Stimulated activated CD8-positive, alpha-beta memory T cell treated with anti-CD3 and anti-CD28 coated beads, Interleukin-7, amount 100 ng/mL, for 24 hours (primary cell): ENCODE results near the gene MAP2K3.
"Not testable (repeated sequence)": the region's sequence is repeated elsewhere in the genome, so short reads cannot be mapped to it uniquely, and the experiment has no call there.

Source experiments
- DNase-seq: peaks from one replicate; pipeline ENCODE4 v3.0.0-alpha.2; 2020; ENCODE audit warnings: low read depth

The MAP2K3 gene

GRCh38 chr17:21327921-21328320 is 43.4 kb downstream of the MAP2K3 start:
- DNase-seq, result not testable (repeated sequence)

DNA sequence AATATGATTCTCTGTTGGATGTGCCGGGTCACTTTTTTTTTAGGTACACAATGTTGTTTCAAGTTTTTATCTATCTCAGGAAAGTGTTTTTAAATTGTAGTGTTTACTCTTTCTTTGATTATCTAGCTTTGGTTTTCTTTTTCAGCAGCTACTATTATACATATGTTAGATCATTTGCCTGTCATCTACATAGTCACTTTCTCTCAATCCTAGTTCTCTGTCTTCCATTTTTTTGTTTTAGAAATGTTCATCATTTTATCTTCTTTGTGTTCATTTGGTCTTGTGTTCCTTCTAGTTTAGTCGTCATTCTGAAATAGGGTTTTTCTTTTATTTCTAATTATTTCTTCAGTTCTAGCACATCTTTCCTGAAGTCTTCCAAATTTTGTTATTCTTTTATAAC is 44.3 kb downstream of the MAP2K3 start:
- DNase-seq, result not testable (repeated sequence)

GRCh38 chr17:21330436-21331160 is 46.1 kb downstream of the MAP2K3 start:
- DNase-seq, result no peak

- not testable (repeated sequence) for DNase-seq
Measured at GRCh38 chr17:21336541-21337294, 52.2 kb downstream of the MAP2K3 start.

- not testable (repeated sequence) for DNase-seq
Measured at GRCh38 chr17:21337981-21338625, 53.6 kb downstream of the MAP2K3 start.

- DNase-seq, result no peak
Measured at GRCh38 chr17:21339011-21339410, 54.5 kb downstream of the MAP2K3 start.

GRCh38 chr17:21339571-21339970 is 55.1 kb downstream of the MAP2K3 start:
- not testable (repeated sequence) for DNase-seq

- DNase-seq, result not testable (repeated sequence)
Measured at GRCh38 chr17:21340407-21340806, 55.9 kb downstream of the MAP2K3 start.

DNA sequence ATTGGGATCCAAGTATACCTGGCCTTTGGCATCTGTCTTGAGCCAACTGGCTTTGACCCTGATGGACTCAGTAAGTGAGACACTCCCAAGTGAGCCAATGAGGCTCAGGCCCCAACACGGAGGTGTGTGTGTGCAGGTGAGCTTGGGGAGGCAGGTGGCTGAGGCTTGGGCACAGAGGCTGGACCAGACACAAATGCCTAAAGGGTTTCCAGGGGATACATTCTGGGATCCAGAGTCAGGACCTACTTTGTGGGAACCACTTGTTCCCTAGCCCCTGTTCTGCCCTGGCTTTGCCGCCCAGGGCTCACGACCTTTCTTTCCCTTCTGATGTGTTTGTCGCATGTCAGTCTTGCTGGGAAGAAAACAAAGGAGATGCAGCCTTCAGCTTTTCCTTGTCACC is 56.8 kb downstream of the MAP2K3 start:
- not testable (repeated sequence) for DNase-seq

DNA sequence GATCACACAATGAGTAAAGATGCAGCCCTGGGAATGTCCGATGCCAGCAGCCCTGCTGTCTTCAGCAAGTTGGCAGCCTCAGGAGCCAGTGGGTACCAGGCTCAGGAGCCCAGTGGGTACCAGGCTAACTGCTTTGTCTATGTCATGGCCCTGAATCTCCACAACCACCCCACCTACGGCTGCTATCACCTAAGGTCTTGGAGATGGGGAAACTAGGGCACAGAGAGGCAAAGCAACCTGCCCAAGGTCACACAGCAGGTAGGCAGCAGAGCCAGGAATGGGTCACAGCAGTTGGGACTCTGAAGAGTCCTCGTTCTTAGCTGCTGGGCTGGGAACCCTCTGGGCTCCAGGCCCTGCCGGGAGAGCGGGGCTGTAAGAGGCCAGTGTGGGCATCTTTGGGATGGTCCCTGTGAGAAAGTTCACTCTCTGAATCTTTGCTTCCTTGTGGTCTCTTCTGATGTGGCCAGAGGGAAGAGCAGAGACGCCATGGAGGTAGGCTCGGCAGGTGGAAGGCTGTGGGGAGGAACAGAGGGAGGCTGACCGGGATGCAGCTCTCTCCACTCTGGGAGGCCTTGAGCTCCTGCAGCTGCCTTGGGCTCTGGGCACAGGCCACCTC is 57.5 kb downstream of the MAP2K3 start:
- DNase-seq, result not testable (repeated sequence)

DNA sequence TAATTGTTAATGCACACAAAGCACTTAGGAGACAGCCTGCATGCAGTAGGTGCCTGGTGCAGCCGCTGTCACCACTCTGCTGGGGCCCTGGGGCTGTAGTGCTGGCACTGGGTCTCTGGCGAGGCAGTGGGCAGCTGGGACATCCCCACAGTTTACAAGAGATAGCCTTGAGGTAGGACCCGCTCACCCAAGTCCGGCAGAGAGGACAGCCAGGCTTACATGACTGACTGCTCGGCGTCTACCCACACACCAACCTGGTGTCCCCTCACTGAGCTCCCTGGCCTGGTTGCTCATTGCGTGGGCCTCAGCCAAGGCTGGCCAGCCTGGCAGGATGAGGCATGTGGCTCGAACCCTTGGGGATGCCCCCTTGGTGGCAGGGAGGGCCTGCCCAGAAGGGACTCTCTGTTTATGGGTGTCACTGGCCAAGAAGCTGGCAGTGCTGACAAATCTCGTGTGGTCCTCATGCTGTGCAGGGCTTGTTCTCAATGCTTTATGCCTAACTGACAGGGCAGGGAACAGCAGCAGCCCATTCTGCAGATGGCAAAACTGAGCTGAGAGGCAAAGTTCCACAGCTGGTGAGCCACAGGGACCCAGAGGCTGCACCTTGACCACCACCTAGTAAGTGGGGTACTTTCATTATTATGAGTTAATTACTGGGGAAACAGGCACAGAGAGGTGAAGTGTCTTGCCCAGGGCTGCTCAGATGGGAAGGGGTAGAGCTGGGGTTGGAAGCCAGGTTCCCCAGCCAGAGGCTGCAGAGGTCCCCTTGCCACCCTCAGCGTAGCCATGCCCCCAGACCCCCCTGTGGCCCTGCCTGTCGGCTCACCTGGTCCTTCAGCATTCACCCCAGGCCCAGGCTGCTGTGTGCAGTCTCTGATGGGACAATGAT is 58.8 kb downstream of the MAP2K3 start:
- DNase-seq, result not testable (repeated sequence)

- not testable (repeated sequence) for DNase-seq
Measured at GRCh38 chr17:21344801-21345200, 60.3 kb downstream of the MAP2K3 start.

- DNase-seq, result no peak
Measured at GRCh38 chr17:21345236-21345635, 60.7 kb downstream of the MAP2K3 start.

- DNase-seq, result not testable (repeated sequence)
Measured at GRCh38 chr17:21346107-21346506, 61.6 kb downstream of the MAP2K3 start.

DNA sequence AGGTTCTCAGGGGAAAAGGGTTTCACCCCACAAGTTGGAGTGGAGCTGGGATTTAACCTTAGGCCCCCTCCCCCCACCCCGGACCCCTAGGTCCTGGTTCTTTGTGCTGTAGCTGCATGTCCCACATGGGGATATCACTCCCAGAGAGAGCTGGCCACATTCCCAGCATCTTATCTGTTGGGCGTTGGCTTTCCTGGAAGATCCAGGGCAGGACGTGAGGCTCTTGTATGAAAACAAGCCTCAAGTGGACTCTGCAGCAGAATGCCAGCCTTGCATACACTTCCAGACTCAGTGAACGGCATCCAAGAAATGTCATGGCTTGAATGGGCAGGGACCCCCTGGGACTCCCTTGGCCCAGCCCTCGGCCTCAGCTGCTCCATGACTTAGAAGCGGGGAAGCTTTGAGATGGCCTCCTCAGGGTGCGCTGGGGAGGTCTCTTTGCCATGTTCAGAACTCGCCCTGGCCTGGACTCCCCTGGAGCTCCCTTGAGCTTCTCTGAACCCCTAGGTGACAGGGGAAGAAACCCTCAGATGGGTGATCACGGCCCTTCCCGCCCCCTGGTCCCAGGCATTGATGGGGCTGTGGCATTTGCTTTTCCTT is 62.2 kb downstream of the MAP2K3 start:
- not testable (repeated sequence) for DNase-seq

- not testable (repeated sequence) for DNase-seq
Measured at GRCh38 chr17:21347660-21348059, 63.1 kb downstream of the MAP2K3 start.

DNA sequence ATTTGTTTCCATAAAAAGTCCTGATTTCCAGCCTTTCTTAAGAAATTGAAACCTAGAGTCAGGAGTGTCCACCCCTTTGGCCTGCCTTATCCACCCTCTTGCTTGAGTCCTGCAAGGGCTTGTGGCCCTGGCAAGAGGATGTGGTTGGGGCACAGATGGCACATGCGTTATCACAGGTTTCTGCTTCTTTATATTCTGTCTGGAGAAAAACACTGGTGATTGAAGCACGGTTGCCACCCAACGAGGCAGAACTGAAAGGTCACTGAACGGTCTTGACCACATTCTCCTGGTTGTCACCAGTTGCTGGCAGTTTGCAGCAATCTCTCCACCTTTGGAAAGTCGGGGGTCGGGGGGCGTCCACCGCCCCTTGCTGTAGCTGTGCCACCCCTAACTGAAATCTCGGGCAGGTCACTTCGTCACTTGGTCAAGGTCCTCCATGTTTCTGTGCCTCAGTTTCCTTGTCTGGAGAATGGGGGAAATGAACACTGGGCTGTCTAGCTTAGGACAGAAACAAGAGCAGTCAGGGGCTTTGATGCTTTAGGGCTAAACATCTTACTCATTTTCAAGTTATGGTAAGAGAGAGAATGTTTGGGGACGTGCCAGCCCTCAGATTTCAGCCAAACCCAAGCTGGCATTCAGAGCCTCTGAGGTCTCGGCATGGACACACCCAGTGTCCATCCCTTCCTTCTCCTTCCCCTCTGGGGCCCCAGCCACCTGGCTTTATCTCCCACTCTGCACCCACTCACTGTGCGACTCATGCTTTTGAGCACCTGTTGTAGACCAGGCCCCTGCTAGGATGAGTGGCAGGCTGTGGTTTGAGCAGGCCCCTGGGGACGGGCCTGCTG is 63.8 kb downstream of the MAP2K3 start:
- DNase-seq, result not testable (repeated sequence)

DNA sequence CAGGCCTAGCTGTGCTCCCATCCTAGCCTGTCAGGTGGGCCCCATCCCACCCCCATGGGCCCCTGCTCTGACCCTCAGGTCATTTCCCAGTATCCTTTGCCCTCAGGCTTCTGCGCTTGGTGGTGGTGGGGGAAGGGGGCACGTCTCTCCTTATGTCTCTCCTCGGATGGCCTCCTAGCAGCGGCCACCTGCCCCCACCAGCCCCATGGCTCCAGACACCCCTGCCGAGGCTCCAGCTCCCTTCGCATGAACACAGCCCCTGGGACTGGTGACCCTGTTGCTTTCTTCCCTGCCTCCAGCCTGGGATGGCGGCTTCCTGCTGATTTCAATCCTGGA is 64.4 kb downstream of the MAP2K3 start:
- DNase-seq, result not testable (repeated sequence)

DNA sequence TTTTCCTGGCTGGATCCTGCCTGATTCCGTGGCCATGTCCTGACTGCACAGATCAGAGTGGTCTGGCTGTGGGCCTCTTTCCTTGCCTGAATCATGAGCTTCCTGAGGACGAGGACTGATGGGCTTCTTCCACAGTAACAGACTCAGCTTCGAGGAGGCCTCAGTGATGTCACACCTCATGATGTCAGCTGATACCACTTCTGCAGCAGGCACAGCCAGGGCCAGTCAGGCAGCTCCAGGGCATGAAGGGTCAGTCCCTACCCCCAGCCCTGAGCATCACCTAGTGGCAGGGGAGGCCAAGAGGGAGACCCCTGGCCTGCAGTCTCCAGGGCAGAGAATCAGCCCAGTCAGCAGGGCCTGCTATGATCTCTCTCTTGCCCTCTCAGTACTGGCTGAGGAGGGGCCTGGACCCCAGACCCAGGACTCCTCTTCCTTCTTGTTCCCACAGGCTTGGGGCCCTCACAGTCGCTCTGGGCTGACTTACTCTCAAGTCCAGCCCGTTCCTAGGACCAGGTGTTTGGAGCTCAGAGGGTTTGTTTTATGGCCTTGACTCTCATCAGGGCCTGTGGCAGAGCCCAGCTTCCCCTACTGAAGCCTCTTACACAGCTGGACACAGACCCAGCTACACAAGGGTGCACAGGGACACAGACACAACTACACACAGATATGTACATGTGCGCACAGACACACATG is 65.0 kb downstream of the MAP2K3 start:
- DNase-seq, result not testable (repeated sequence)
